Measurements from ENCODE around the gene BIVM.

The BIVM gene

DNA sequence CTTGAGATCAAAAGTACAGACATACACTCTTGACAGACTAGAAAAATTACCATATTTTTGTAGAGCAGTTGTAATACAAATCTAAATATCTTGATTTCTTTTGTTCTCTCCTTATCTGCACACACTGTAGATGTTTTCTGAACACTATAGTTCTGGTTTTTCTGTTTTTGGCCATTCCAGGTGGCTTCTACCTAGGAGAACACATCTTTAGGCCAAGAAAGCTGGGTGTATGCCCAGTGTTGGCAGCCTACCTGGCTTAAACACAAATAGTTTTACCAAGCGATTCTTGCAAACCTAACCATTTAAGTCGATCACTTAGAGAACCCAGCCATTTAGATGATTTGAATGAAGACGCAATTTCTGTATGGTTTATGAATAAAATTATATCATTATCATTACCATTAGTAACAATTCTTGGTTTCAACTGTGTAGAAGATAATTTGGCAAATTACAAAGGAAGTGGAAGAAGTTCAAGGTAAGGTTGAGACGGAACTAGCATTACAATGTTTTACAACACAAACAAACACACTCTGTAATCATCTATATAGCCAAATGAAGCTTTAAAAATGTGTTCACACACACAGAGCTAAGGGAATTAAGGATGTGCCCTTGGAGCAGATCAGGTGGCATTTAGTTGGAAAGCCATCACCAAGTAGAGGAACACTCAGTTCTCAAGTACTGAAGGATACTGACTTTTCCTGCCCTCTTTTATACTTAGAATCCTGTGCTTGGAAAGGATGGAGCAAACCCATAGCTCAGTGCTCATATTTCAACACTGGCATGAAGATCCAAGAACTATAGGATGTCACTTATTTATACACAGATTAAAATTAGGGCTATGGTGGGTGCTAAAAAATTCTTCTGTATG, 83.1 kb downstream of the BIVM start:
- Histone ChIP-seq H3K9ac (ENCODE audit: insufficient read length, low read depth) (no peak overlapping the region), H3K9me3 (ENCODE audit: insufficient read depth, low read length) (no peaks in the 10 kb centered on the region), H3K4me3 (ENCODE audit: insufficient read length, low read depth) (no peak overlapping the region), H3K4me1 (ENCODE audit: insufficient read depth, insufficient read length) (no peaks in the 10 kb centered on the region), H3K36me3 (ENCODE audit: insufficient read depth, insufficient read length, low read length) (no peaks in the 10 kb centered on the region), H3K27me3 (ENCODE audit: insufficient read depth, insufficient read length) (no peaks in the 10 kb centered on the region)
- DNase-seq (ENCODE audit: low read depth, low spot score), result no peak
- TF ChIP-seq YY1 (IDR thresholded peaks at IDR 0.05; ENCODE audit: insufficient read depth, insufficient read length), result no peak
- no peak for TF ChIP-seq ZNF274 (IDR thresholded peaks at IDR 0.05; ENCODE audit: low read depth, low read length)
- TF ChIP-seq SUZ12 (IDR thresholded peaks at IDR 0.05; ENCODE audit: extremely low read depth, insufficient read depth, insufficient read length), result no peak
